Measurements from ENCODE around the gene TRIM25. TPM values are rescaled to one million over a fixed set of nuclear protein-coding genes. Genes with fewer than 3 reads are reported as not detected.

TRIM25 gene
- total RNA-seq, 1 experiment from 2014 or later, result 32.5 TPM

GRCh38 chr17:56930739-56931337 is 17.0 kb upstream of the TRIM25 start:
- H3K4me1 Mint-ChIP-seq, result peaks cover 14 to 16% of the 10 kb centered on the region in 2 experiments
- peaks cover 47 to 52% of the 10 kb centered on the region in 2 experiments for H3K9me3 Mint-ChIP-seq
- Histone ChIP-seq H4K8ac (replicated peaks; ENCODE audit: insufficient read length, low read depth, low read length) (no peak overlapping the region), H3K9ac (ENCODE audit: extremely low read depth, insufficient read length, low read length) (no peak overlapping the region), H2BK15ac (ENCODE audit: low read depth, low read length) (no peak overlapping the region), H3K9me3 (ENCODE audit: control insufficient read depth, low read depth, low read length) (peaks cover 23% of the 10 kb centered on the region), H3K27me3 (ENCODE audit: insufficient read depth, low read length) (no peaks in the 10 kb centered on the region), H3K4me2 (ENCODE audit: insufficient read depth, insufficient read length, low read length) (no peak overlapping the region), H3K18ac (ENCODE audit: insufficient read length, low read depth, low read length) (no peak overlapping the region), H3K79me1 (ENCODE audit: insufficient read depth, low read depth, low read length, poor library complexity, severe bottlenecking) (no peaks in the 10 kb centered on the region), H2BK5ac (ENCODE audit: insufficient read length, low read length) (no peak overlapping the region), H2BK12ac (ENCODE audit: insufficient read length, low read depth, low read length) (no peak overlapping the region), H3K23me2 (ENCODE audit: insufficient read length, low read depth, low read length, poor library complexity, severe bottlenecking) (no peaks in the 10 kb centered on the region), H2AFZ (ENCODE audit: low read length) (no peak overlapping the region), H3K79me2 (ENCODE audit: insufficient read depth, low read length) (no peaks in the 10 kb centered on the region), H2AK5ac (ENCODE audit: insufficient read length, low read length) (no peak overlapping the region), H4K91ac (ENCODE audit: insufficient read length, low read depth, low read length) (no peak overlapping the region), H3K27ac (ENCODE audit: insufficient read length, low read depth, low read length) (no peak overlapping the region), H3K56ac (ENCODE audit: insufficient read length, low read depth, low read length) (no peak overlapping the region), H3T11ph (ENCODE audit: low read length) (no peak overlapping the region), H2BK20ac (ENCODE audit: low read depth, low read length, poor library complexity, severe bottlenecking) (no peak overlapping the region), H3K4ac (ENCODE audit: low read depth, low read length) (no peak overlapping the region), H2BK120ac (ENCODE audit: low read depth, low read length, poor library complexity, severe bottlenecking) (no peak overlapping the region), H3K23ac (ENCODE audit: insufficient read length, low read depth, low read length) (no peak overlapping the region), H4K20me1 (ENCODE audit: control insufficient read depth, insufficient read depth, insufficient read length) (no peaks in the 10 kb centered on the region), H3K14ac (ENCODE audit: insufficient read depth, low read length) (no peak overlapping the region), H4K5ac (ENCODE audit: insufficient read length, low read depth, low read length) (no peak overlapping the region), H3K4me1 (ENCODE audit: insufficient read depth, low read length) (no peaks in the 10 kb centered on the region; the same call in 1 of the 2 replicates)
- H3K36me3 Mint-ChIP-seq (ENCODE audit: insufficient read depth in 1 of 3, low read depth in 3 of 3), result peaks cover 40 to 70% (median 65%) of the 10 kb centered on the region in 3 experiments
- no peaks in the 10 kb centered on the region; the same call in 1 of the 2 replicates for H3K27me3 Mint-ChIP-seq (ENCODE audit: low read depth)
- WGBS (ENCODE audit: extremely low coverage, insufficient read length, low lambda C conversion rate), result no CpG with 5 or more reads among the region's 2 CpGs
- H3K4me3 Mint-ChIP-seq, result no peak overlapping the region
- no peak for TF ChIP-seq CTCF (conservative IDR thresholded peaks at IDR 0.05)
- no peak for DNase-seq
- no peak overlapping the region for H3K27ac Mint-ChIP-seq

Data from H9 (cell line).